Hepatocyte (in vitro differentiated cells): ENCODE data around the gene PLS3. TPM values are rescaled to one million over a fixed set of nuclear protein-coding genes. Genes with fewer than 3 reads are reported as not detected.

ENCODE experiments used
- DNase-seq: peaks from one replicate; pipeline ENCODE4 v3.0.0-alpha.2; 2016; ENCODE audit warnings: low spot score
- H2AFZ ChIP-seq: fragments of 200-600 bp; sonication (generic); 2 replicates; pipeline ENCODE4 v1.6.0; 2016; ENCODE audit warnings: antibody characterized with exemption, mild to moderate bottlenecking
- H3K27ac ChIP-seq: fragments of 200-600 bp; sonication (generic); 2 replicates; pipeline ENCODE4 v1.5.1; 2016; ENCODE audit warnings: mild to moderate bottlenecking
- H3K27me3 ChIP-seq: fragments of 200-600 bp; sonication (generic); 2 replicates; pipeline ENCODE4 v1.6.1; 2016
- H3K36me3 ChIP-seq: fragments of 200-600 bp; sonication (generic); replicated peaks from 2 replicates; pipeline ENCODE4 v1.5.1; 2016; ENCODE audit warnings: low read depth; ENCODE audit not compliant: insufficient read depth
- H3K4me1 ChIP-seq: fragments of 200-600 bp; sonication (generic); 2 replicates; pipeline ENCODE4 v1.5.1; 2016; ENCODE audit warnings: mild to moderate bottlenecking, moderate library complexity; ENCODE audit not compliant: insufficient read depth
- H3K4me2 ChIP-seq: fragments of 200-600 bp; sonication (generic); 2 replicates; pipeline ENCODE4 v1.6.0; 2016
- H3K4me3 ChIP-seq: fragments of 200-600 bp; sonication (generic); 2 replicates; pipeline ENCODE4 v1.5.1; 2016; ENCODE audit warnings: mild to moderate bottlenecking
- H3K79me2 ChIP-seq: fragments of 200-600 bp; sonication (generic); 2 replicates; pipeline ENCODE4 v1.6.0; 2017; ENCODE audit warnings: mild to moderate bottlenecking
- H3K9me2 ChIP-seq: fragments of 200-600 bp; sonication (generic); replicated peaks from 2 replicates; pipeline ENCODE4 v1.6.0; 2017; ENCODE audit warnings: mild to moderate bottlenecking; ENCODE audit not compliant: insufficient read depth
- H3K9me3 ChIP-seq: fragments of 200-600 bp; sonication (generic); 2 replicates; pipeline ENCODE4 v1.5.1; 2016; ENCODE audit warnings: low read depth, mild to moderate bottlenecking
- H4K20me1 ChIP-seq: fragments of 200-600 bp; sonication (generic); 2 replicates; pipeline ENCODE4 v1.6.0; 2016; ENCODE audit warnings: mild to moderate bottlenecking; ENCODE audit not compliant: insufficient read depth, poor library complexity, severe bottlenecking
- CTCF ChIP-seq: fragments of 200-600 bp; sonication (generic); IDR thresholded peaks from 2 replicates; pipeline ENCODE4 v1.5.1; 2016; ENCODE audit warnings: antibody characterized with exemption, mild to moderate bottlenecking; ENCODE audit not compliant: poor library complexity
- EZH2 ChIP-seq: fragments of 200-600 bp; sonication (generic); IDR thresholded peaks from 2 replicates; pipeline ENCODE4 v1.6.1; 2016; ENCODE audit warnings: antibody characterized with exemption, mild to moderate bottlenecking, borderline replicate concordance
- EZH2phosphoT487 ChIP-seq: fragments of 200-600 bp; sonication (generic); IDR thresholded peaks from one replicate; pipeline ENCODE4 v1.6.1; 2018; ENCODE audit warnings: antibody characterized with exemption, mild to moderate bottlenecking, low read depth, moderate library complexity; ENCODE audit not compliant: unreplicated experiment, severe bottlenecking
- WGBS: methylation state at CpG from one replicate; pipeline ENCODE4 v1.1.6; 2016; ENCODE audit warnings: low lambda C conversion rate; ENCODE audit errors: missing lambda C conversion rate; 5-methylcytosine and 5-hydroxymethylcytosine counted together
- polyA plus RNA-seq: library from polyadenylated mRNA; unstranded; fragments of >200 nt; fragmentation: Nextera tagmentation; extraction: Ambion mirVana; gene quantifications from 2 replicates; pipeline ENCODE4 v1.2.1, GENCODE V29; 2016
- total RNA-seq: library from RNA; depleted of rRNA; stranded (reverse); fragments of >200 nt; gene quantifications from 2 replicates; pipeline ENCODE4 v1.2.3, GENCODE V29; 2014

The PLS3 gene
- total and polyA plus RNA-seq, 2 experiments from 2014 or later = 277 to 361 TPM

GRCh38 chrX:115652221-115652620 lies 91.2 kb downstream of the PLS3 start:
- Histone ChIP-seq H3K4me3 (no peak overlapping the region), H3K79me2 (no peaks in the 10 kb centered on the region), H3K4me1 (no peaks in the 10 kb centered on the region), H3K27me3 (no peaks in the 10 kb centered on the region), H3K9me3 (no peaks in the 10 kb centered on the region), H3K4me2 (no peak overlapping the region), H3K27ac (no peak overlapping the region), H3K9me2 (no peaks in the 10 kb centered on the region), H2AFZ (no peak overlapping the region), H4K20me1 (no peaks in the 10 kb centered on the region), H3K36me3 (no peaks in the 10 kb centered on the region)
- no peak for DNase-seq
- no peak for TF ChIP-seq CTCF
- TF ChIP-seq EZH2 = no peak
- no peak for TF ChIP-seq EZH2phosphoT487
- WGBS = 92% methylated on average over 5 of the region's 5 CpGs

- no peak overlapping the region for H3K4me3 ChIP-seq
- H3K9me2 ChIP-seq = no peaks in the 10 kb centered on the region
- H3K36me3 ChIP-seq = no peaks in the 10 kb centered on the region
- no peak for DNase-seq
- H3K27ac ChIP-seq = no peak overlapping the region
- H3K27me3 ChIP-seq = no peaks in the 10 kb centered on the region
- H3K79me2 ChIP-seq = no peaks in the 10 kb centered on the region
- 92% methylated on average over 9 of the region's 9 CpGs for WGBS
- no peaks in the 10 kb centered on the region for H3K4me1 ChIP-seq
- no peak for TF ChIP-seq EZH2phosphoT487
- no peak for TF ChIP-seq CTCF
- TF ChIP-seq EZH2 = no peak
- H3K4me2 ChIP-seq = no peak overlapping the region
- H3K9me3 ChIP-seq = no peaks in the 10 kb centered on the region
- H2AFZ ChIP-seq = no peak overlapping the region
- no peaks in the 10 kb centered on the region for H4K20me1 ChIP-seq
Observed at GRCh38 chrX:115665122-115665521, 104.1 kb downstream of the PLS3 start.

GRCh38 chrX:115679460-115679859 lies 118.5 kb downstream of the PLS3 start:
- H3K4me2 ChIP-seq = no peak overlapping the region
- H3K79me2 ChIP-seq = no peaks in the 10 kb centered on the region
- no peak overlapping the region for H2AFZ ChIP-seq
- no peaks in the 10 kb centered on the region for H4K20me1 ChIP-seq
- H3K9me3 ChIP-seq = no peaks in the 10 kb centered on the region
- no peak overlapping the region for H3K4me3 ChIP-seq
- no peak overlapping the region for H3K27ac ChIP-seq
- no peak for TF ChIP-seq EZH2phosphoT487
- no peak for TF ChIP-seq EZH2
- peak; percentile 61 for TF ChIP-seq CTCF
- 23% methylated on average over 7 of the region's 7 CpGs for WGBS
- DNase-seq = peak; percentile 25
- H3K36me3 ChIP-seq = no peaks in the 10 kb centered on the region
- H3K4me1 ChIP-seq = no peaks in the 10 kb centered on the region
- H3K27me3 ChIP-seq = no peaks in the 10 kb centered on the region
- H3K9me2 ChIP-seq = no peaks in the 10 kb centered on the region

GRCh38 chrX:115687595-115687994 lies 126.6 kb downstream of the PLS3 start:
- no peaks in the 10 kb centered on the region for H3K9me2 ChIP-seq
- H3K27ac ChIP-seq = no peak overlapping the region
- no peaks in the 10 kb centered on the region for H3K4me1 ChIP-seq
- no peaks in the 10 kb centered on the region for H3K9me3 ChIP-seq
- no peak overlapping the region for H3K4me2 ChIP-seq
- no peaks in the 10 kb centered on the region for H4K20me1 ChIP-seq
- no peaks in the 10 kb centered on the region for H3K36me3 ChIP-seq
- no peaks in the 10 kb centered on the region for H3K27me3 ChIP-seq
- no peaks in the 10 kb centered on the region for H3K79me2 ChIP-seq
- 62% methylated on average over 4 of the region's 4 CpGs for WGBS
- TF ChIP-seq EZH2 (no peak), EZH2phosphoT487 (no peak), CTCF (no peak)
- H3K4me3 ChIP-seq = no peak overlapping the region
- H2AFZ ChIP-seq = peak overlapping the region; percentile 20
- no peak for DNase-seq
